ENCODE results near the gene ZNF853.

The ZNF853 gene

GRCh38 chr7:6636741-6637543, 21.5 kb downstream of the ZNF853 start, which contains the start of gene ZNF316:
TSS of gene ZNF316 (plus strand) at chr7:6637318. CDS start at chr7:6642410, 5,092 bp downstream.
- peak; percentile 31 to 51 for DNase-seq (ENCODE audit: low read depth in 1 of 2, low spot score in 1 of 2)

GRCh38 chr7:6637544-6638229, 22.3 kb downstream of the ZNF853 start:
- DNase-seq (ENCODE audit: low read depth in 1 of 2, low spot score in 1 of 2) = peak; percentile 31 to 45

- DNase-seq (ENCODE audit: low read depth in 1 of 2, low spot score in 1 of 2) = no peak
Measured at GRCh38 chr7:6639032-6639431, 23.6 kb downstream of the ZNF853 start.

- DNase-seq (ENCODE audit: low read depth in 1 of 2, low spot score in 1 of 2) = no peak
Measured at GRCh38 chr7:6639627-6640026, 24.2 kb downstream of the ZNF853 start.

GRCh38 chr7:6640246-6640721, 24.9 kb downstream of the ZNF853 start:
- DNase-seq (ENCODE audit: low read depth in 1 of 2, low spot score in 1 of 2) = no peak

- DNase-seq (ENCODE audit: low read depth in 1 of 2, low spot score in 1 of 2) = no peak
Measured at GRCh38 chr7:6641305-6642035, 26.1 kb downstream of the ZNF853 start.

- DNase-seq (ENCODE audit: low read depth in 1 of 2, low spot score in 1 of 2) = no peak
Measured at GRCh38 chr7:6642239-6642839, 26.9 kb downstream of the ZNF853 start.

GRCh38 chr7:6642861-6643640, 27.6 kb downstream of the ZNF853 start:
- no peak for DNase-seq (ENCODE audit: low read depth in 1 of 2, low spot score in 1 of 2)

- DNase-seq (ENCODE audit: low read depth in 1 of 2, low spot score in 1 of 2) = no peak
Measured at GRCh38 chr7:6643915-6644625, 28.7 kb downstream of the ZNF853 start.

GRCh38 chr7:6644728-6645127, 29.3 kb downstream of the ZNF853 start:
- no peak for DNase-seq (ENCODE audit: low read depth in 1 of 2, low spot score in 1 of 2)

- DNase-seq (ENCODE audit: low read depth in 1 of 2, low spot score in 1 of 2) = no peak
Measured at GRCh38 chr7:6646465-6646864, 31.1 kb downstream of the ZNF853 start.

- no peak for DNase-seq (ENCODE audit: low read depth in 1 of 2, low spot score in 1 of 2)
Measured at GRCh38 chr7:6647080-6647479, 31.7 kb downstream of the ZNF853 start.

- DNase-seq (ENCODE audit: low read depth in 1 of 2, low spot score in 1 of 2) = no peak
Measured at GRCh38 chr7:6647541-6647940, 32.1 kb downstream of the ZNF853 start.

- no peak for DNase-seq (ENCODE audit: low read depth in 1 of 2, low spot score in 1 of 2)
Measured at GRCh38 chr7:6648066-6648814, 32.8 kb downstream of the ZNF853 start.

GRCh38 chr7:6648815-6649104, 33.4 kb downstream of the ZNF853 start:
- no peak for DNase-seq (ENCODE audit: low read depth in 1 of 2, low spot score in 1 of 2)

GRCh38 chr7:6649241-6649961, 34.0 kb downstream of the ZNF853 start:
- no peak for DNase-seq (ENCODE audit: low read depth in 1 of 2, low spot score in 1 of 2)

- no peak for DNase-seq (ENCODE audit: low read depth in 1 of 2, low spot score in 1 of 2)
Measured at GRCh38 chr7:6650086-6650485, 34.7 kb downstream of the ZNF853 start.

- no peak for DNase-seq (ENCODE audit: low read depth in 1 of 2, low spot score in 1 of 2)
Measured at GRCh38 chr7:6650521-6651011, 35.2 kb downstream of the ZNF853 start.

Data from stimulated activated CD4-positive, alpha-beta T cell treated with anti-CD3 and anti-CD28 coated beads, Interleukin-15, amount 100 ng/mL, for 1 hour (primary cell).